Astrocyte of the cerebellum (primary cell): ENCODE results near the gene TBC1D14.
"Not testable (repeated sequence)": the region's sequence is repeated elsewhere in the genome, so short reads cannot be mapped to it uniquely, and the experiment has no call there.

ENCODE experiments used
- DNase-seq: peaks from one replicate; pipeline ENCODE4 v3.0.0-alpha.2; 2011; ENCODE audit warnings: low read depth
- H3K4me3 ChIP-seq: 2 replicates; pipeline ENCODE4 v1.5.1; 2011; ENCODE audit warnings: mild to moderate bottlenecking, low read depth, low read length, moderate library complexity
- CTCF ChIP-seq: IDR thresholded peaks from 2 replicates; pipeline ENCODE4 v1.5.1; 2012; ENCODE audit warnings: low read length, low read depth, moderate library complexity, mild to moderate bottlenecking; ENCODE audit errors: missing control alignments
- in situ Hi-C: cut with HindIII; loops from 2 replicates; pipeline ENCODE4 v1.10.0; 2017; ENCODE audit warnings: low sequenced_read_pairs

Gene TBC1D14

GRCh38 chr4:7078025-7078424 lies 168.4 kb downstream of the TBC1D14 start:
- no peak for TF ChIP-seq CTCF
- in situ Hi-C loops = no loop called here

GRCh38 chr4:7079483-7079882 lies 169.9 kb downstream of the TBC1D14 start:
- in situ Hi-C loops, DNase-seq: not testable (repeated sequence)

More at GRCh38 chr4:7078025-7078424, 168.4 kb downstream of the TBC1D14 start:
- H3K4me3 ChIP-seq = no peak overlapping the region
- no peak for DNase-seq

GRCh38 chr4:7079909-7080308 lies 170.3 kb downstream of the TBC1D14 start:
- in situ Hi-C loops, H3K4me3 ChIP-seq, DNase-seq: not testable (repeated sequence)

More at GRCh38 chr4:7079483-7079882, 169.9 kb downstream of the TBC1D14 start:
- not testable (repeated sequence) for H3K4me3 ChIP-seq
